ENCODE results near the gene PLXNA1. TPM values are rescaled to one million over a fixed set of nuclear protein-coding genes. Genes with fewer than 3 reads are reported as not detected.

Gene PLXNA1
- total RNA-seq, 3 donors from 2014 or later, result 21.3 to 32.2 (median 25.9) TPM

GRCh38 chr3:127030508-127031412 is 47.8 kb downstream of the PLXNA1 start:
- H3K4me1 ChIP-seq, result no peaks in the 10 kb centered on the region
- no peaks in the 10 kb centered on the region for H3K27me3 ChIP-seq
- no peak for TF ChIP-seq POLR2AphosphoS5 (IDR thresholded peaks at IDR 0.05)
- no peak for TF ChIP-seq CTCF (IDR thresholded peaks at IDR 0.05)
- no peak for TF ChIP-seq POLR2A (IDR thresholded peaks at IDR 0.05)
- H3K9me3 ChIP-seq, result no peaks in the 10 kb centered on the region
- H3K27ac ChIP-seq, result no peak overlapping the region
- no peak for DNase-seq (ENCODE audit: low spot score in 2 of 2)
- intact Hi-C loops (cut with DNase I; ENCODE audit: low total_unique reads), result no loop called here
- no peak overlapping the region for H3K4me3 ChIP-seq
- peaks cover 7% of the 10 kb centered on the region for H3K36me3 ChIP-seq

GRCh38 chr3:127031413-127031810 is 48.5 kb downstream of the PLXNA1 start:
- intact Hi-C loops (cut with DNase I; ENCODE audit: low total_unique reads), result no loop called here
- Histone ChIP-seq H3K4me1 (no peaks in the 10 kb centered on the region), H3K4me3 (no peak overlapping the region), H3K36me3 (peaks cover 7% of the 10 kb centered on the region), H3K9me3 (no peaks in the 10 kb centered on the region), H3K27ac (no peak overlapping the region), H3K27me3 (no peaks in the 10 kb centered on the region)
- DNase-seq (ENCODE audit: low spot score in 2 of 2), result no peak
- TF ChIP-seq POLR2AphosphoS5 (IDR thresholded peaks at IDR 0.05), result no peak
- TF ChIP-seq CTCF (IDR thresholded peaks at IDR 0.05), result no peak
- no peak for TF ChIP-seq POLR2A (IDR thresholded peaks at IDR 0.05)

- Histone ChIP-seq H3K4me1 (no peaks in the 10 kb centered on the region), H3K9me3 (no peaks in the 10 kb centered on the region), H3K36me3 (peaks cover 7% of the 10 kb centered on the region), H3K4me3 (no peak overlapping the region), H3K27ac (no peak overlapping the region), H3K27me3 (no peaks in the 10 kb centered on the region)
- intact Hi-C loops (cut with DNase I; ENCODE audit: low total_unique reads), result no loop called here
- no peak for TF ChIP-seq POLR2A (IDR thresholded peaks at IDR 0.05)
- no peak for TF ChIP-seq POLR2AphosphoS5 (IDR thresholded peaks at IDR 0.05)
- no peak for TF ChIP-seq CTCF (IDR thresholded peaks at IDR 0.05)
- no peak for DNase-seq (ENCODE audit: low spot score in 2 of 2)
Measured at GRCh38 chr3:127031845-127032244, 48.9 kb downstream of the PLXNA1 start.

- Histone ChIP-seq H3K4me1 (no peaks in the 10 kb centered on the region), H3K27ac (no peak overlapping the region), H3K9me3 (no peaks in the 10 kb centered on the region), H3K4me3 (no peak overlapping the region), H3K27me3 (no peaks in the 10 kb centered on the region), H3K36me3 (peaks cover 7% of the 10 kb centered on the region)
- TF ChIP-seq CTCF (IDR thresholded peaks at IDR 0.05), result no peak
- no peak for TF ChIP-seq POLR2A (IDR thresholded peaks at IDR 0.05)
- TF ChIP-seq POLR2AphosphoS5 (IDR thresholded peaks at IDR 0.05), result no peak
- DNase-seq (ENCODE audit: low spot score in 2 of 2), result no peak
- intact Hi-C loops (cut with DNase I; ENCODE audit: low total_unique reads), result no loop called here
Measured at GRCh38 chr3:127032296-127032990, 49.5 kb downstream of the PLXNA1 start.

Other genes with a start within 250 kb of the PLXNA1 start
- not detected for gene PRR23E, start 210.0 kb downstream of the PLXNA1 start, total RNA-seq